ENCODE results near the gene PCSK1. TPM values are rescaled to one million over a fixed set of nuclear protein-coding genes. Genes with fewer than 3 reads are reported as not detected.
A peak's percentile ranks its signal among the peaks of the same experiment; 100 is the strongest.

PCSK1 gene
- total and polyA plus RNA-seq, 2 donors (not counting 3 experiments of a cell fraction or from before 2014, with no cell fraction given), result 0.95 to 8.7 TPM

- peak overlapping the region; percentile 84 for H3K27ac ChIP-seq (ENCODE audit: insufficient read depth, low read depth, low read length)
- H3K9me1 ChIP-seq (replicated peaks; ENCODE audit: control insufficient read depth, extremely low read depth, insufficient read depth, low read length), result no peaks in the 10 kb centered on the region
- dilution Hi-C loops (cut with MboI; ENCODE audit: extremely low pct_ligation_motif_present, low sequenced_read_pairs) (no loop called here), intact Hi-C loops (cut with micrococcal nuclease) (loop anchor here (1.0 to 5.0 kb wide), 6 partner anchors 26 to 550 kb away; partner anchors contain the start of gene ELL2)
- H3K9ac ChIP-seq (replicated peaks; ENCODE audit: extremely low read depth, insufficient read depth, low read length), result peak overlapping the region; percentile 54
- FAIRE-seq (no peak), DNase-seq (ENCODE audit: low read depth, low spot score) (no peak)
- no peaks in the 10 kb centered on the region for H3K27me3 ChIP-seq (ENCODE audit: control insufficient read depth in 2 of 2, insufficient read depth in 2 of 2, low read length in 2 of 2)
- H3K9me3 ChIP-seq (replicated peaks; ENCODE audit: control insufficient read depth, insufficient read depth, low read length), result no peaks in the 10 kb centered on the region
- no peaks in the 10 kb centered on the region for H3K36me3 ChIP-seq (ENCODE audit: control insufficient read depth in 2 of 2, extremely low read depth in 1 of 2, insufficient read depth in 2 of 2, low read length in 2 of 2)
- ChIA-PET POLR2A (no interaction called here), CTCF (interaction anchor here (0.9 to 5.4 kb wide), 4 partner anchors 17 to 64 kb away, joined by 3 to 24 read pairs (median 4); no protein-coding TSS in a partner anchor)
- TF ChIP-seq POLR2A (IDR thresholded peaks at IDR 0.05; ENCODE audit: low read depth, low read length) (no peak), POLR2AphosphoS5 (IDR thresholded peaks at IDR 0.05; ENCODE audit: insufficient read depth, low read depth, low read length) (no peak), JUN (IDR thresholded peaks at IDR 0.05; ENCODE audit: borderline replicate concordance, insufficient read depth, insufficient read length, low read depth) (no peak), MYC (IDR thresholded peaks at IDR 0.05; ENCODE audit: low read depth, low read length) (no peak), GATA2 (IDR thresholded peaks at IDR 0.05; ENCODE audit: insufficient read depth, insufficient read length, low read depth, low read length) (no peak), FOS (IDR thresholded peaks at IDR 0.05; ENCODE audit: borderline replicate concordance, insufficient read depth, low read length) (no peak), MAX (IDR thresholded peaks at IDR 0.05; ENCODE audit: insufficient read depth, insufficient read length) (no peak), EZH2 (IDR thresholded peaks at IDR 0.05; ENCODE audit: borderline replicate concordance, low read depth, low read length, severe bottlenecking) (no peak), CTCF (IDR thresholded peaks at IDR 0.05; ENCODE audit: extremely low read depth in 1 of 2, insufficient read depth in 1 of 2, low read depth in 1 of 2, low read length in 2 of 2) (no peak)
- peaks cover 34% of the 10 kb centered on the region for H3K4me1 ChIP-seq (ENCODE audit: control insufficient read depth, extremely low read depth, insufficient read depth, low read length)
- no peak overlapping the region for H3K4me3 ChIP-seq (replicated peaks in 1 of 3; ENCODE audit: insufficient read depth in 1 of 3, low read depth in 1 of 3, low read length in 3 of 3)
- no peaks in the 10 kb centered on the region for H4K20me1 ChIP-seq (replicated peaks; ENCODE audit: control insufficient read depth, extremely low read depth, insufficient read depth, low read length)
- peak overlapping the region; percentile 42 for H3K4me2 ChIP-seq (ENCODE audit: insufficient read depth, low read length)
- H3K79me2 ChIP-seq (ENCODE audit: control insufficient read depth, insufficient read depth, low read length), result no peaks in the 10 kb centered on the region
- H2AFZ ChIP-seq (ENCODE audit: low read depth, low read length), result no peak overlapping the region
- BruUV-seq (replicated peaks), result no TSS peak
Measured at GRCh38 chr5:96408841-96409538, 24.1 kb downstream of the PCSK1 start.
